A549 (cell line): Measurements from ENCODE around the gene PSMB9. TPM values are rescaled to one million over a fixed set of nuclear protein-coding genes. Genes with fewer than 3 reads are reported as not detected.

Source experiments
- ATAC-seq, 2 experiments: fragments of 200-7000 bp in 1 of 2; fragments of >200 bp in 1 of 2; cut with Nextera tagmentation in 1 of 2; cut with Tn5 transposase in 1 of 2; 3 replicates each; pipeline versions ENCODE4 v1.8.0 to v1.9.1; 2018 to 2020; ENCODE audit warnings: mild to moderate bottlenecking in 1 of 2, moderate library complexity in 1 of 2
- CTCF ChIA-PET: fragments of 300-600 bp; sonication (Branson Sonifier 250); formaldehyde crosslinking; extraction: SDS; loops from one replicate; lab custom pipeline; 2021; ENCODE audit warnings: antibody characterized with exemption, inconsistent platforms; lab: Yijun Ruan, JAX
- POLR2A ChIA-PET: fragments of 350-600 bp; formaldehyde crosslinking; extraction: SDS; loops from one replicate; lab custom pipeline; 2021; ENCODE audit warnings: antibody characterized with exemption, inconsistent platforms; lab: Yijun Ruan, JAX
- DNase-seq, 2 experiments: peaks; one replicate each; pipeline versions ENCODE4 v3.0.0 to v3.0.0-alpha.2; 2011 to 2016; ENCODE audit warnings: low read depth in 1 of 2, low spot score in 1 of 2
- FAIRE-seq: peaks from 2 replicates; lab custom pipeline; 2011; peaks lifted over from hg19 to GRCh38; lab: Jason Lieb, UNC
- H3K27ac ChIP-seq, 2 experiments: fragments of >200 bp; sonication (Bioruptor Twin); formaldehyde crosslinking; 3 replicates each; pipeline ENCODE4 v1.5.1; 2016 to 2017
- H3K4me1 ChIP-seq: fragments of >200 bp; sonication (Bioruptor Twin); formaldehyde crosslinking; 3 replicates; pipeline ENCODE4 v1.6.1; 2016
- H3K4me2 ChIP-seq: fragments of >200 bp; sonication (Bioruptor Twin); formaldehyde crosslinking; 3 replicates; pipeline ENCODE4 v1.6.1; 2016
- H3K4me3 ChIP-seq: fragments of >200 bp; sonication (Bioruptor Twin); formaldehyde crosslinking; 3 replicates; pipeline ENCODE4 v1.5.1; 2016
- H3K9me3 ChIP-seq: fragments of >200 bp; sonication (Bioruptor Twin); formaldehyde crosslinking; 3 replicates; pipeline ENCODE4 v1.6.1; 2016
- ATOH8 ChIP-seq: fragments of 250-450 bp; sonication (Bioruptor Pico); IDR thresholded peaks from 2 replicates; pipeline ENCODE4 v1.5.0; 2020; ENCODE audit warnings: low read depth, mild to moderate bottlenecking, moderate library complexity
- BHLHE40 ChIP-seq: IDR thresholded peaks from 2 replicates; pipeline ENCODE4 v1.6.1; 2012; ENCODE audit warnings: low read depth, low read length, inconsistent platforms
- CBX8 ChIP-seq: fragments of 200-600 bp; sonication (generic); IDR thresholded peaks from 2 replicates; pipeline ENCODE4 v1.6.1; 2016
- CEBPB ChIP-seq, 2 experiments: fragments of >200 bp in 1 of 2; sonication (Bioruptor Twin) in 1 of 2; formaldehyde crosslinking in 1 of 2; IDR thresholded peaks; 2 replicates each; pipeline ENCODE4 v1.6.1; 2012 to 2016
- CHD2 ChIP-seq: fragments of 150-350 bp; IDR thresholded peaks from 2 replicates; pipeline ENCODE4 v1.6.1; 2014; ENCODE audit warnings: low read length; ENCODE audit not compliant: partially characterized antibody
- EHMT2 ChIP-seq: fragments of 200-600 bp; sonication (generic); IDR thresholded peaks from 2 replicates; pipeline ENCODE4 v1.6.1; 2016; ENCODE audit warnings: antibody characterized with exemption, low read depth, mild to moderate bottlenecking, moderate library complexity
- ELK1 ChIP-seq: fragments of 150-350 bp; IDR thresholded peaks from 2 replicates; pipeline ENCODE4 v1.6.1; 2014; ENCODE audit warnings: low read depth, mild to moderate bottlenecking, low read length
- EP300 ChIP-seq, 2 experiments: fragments of >200 bp; sonication (Bioruptor Twin); formaldehyde crosslinking; IDR thresholded peaks; 2 replicates in 1 of 2; 3 replicates in 1 of 2; pipeline ENCODE4 v1.6.1; 2016 to 2017
- GATA3 ChIP-seq: IDR thresholded peaks from 2 replicates; pipeline ENCODE4 v1.6.1; 2012; ENCODE audit warnings: borderline replicate concordance
- HDAC2 ChIP-seq: fragments of 200-600 bp; sonication (generic); IDR thresholded peaks from 2 replicates; pipeline ENCODE4 v1.6.1; 2016
- HEYL ChIP-seq: fragments of 250-450 bp; sonication (Bioruptor Pico); IDR thresholded peaks from 2 replicates; pipeline ENCODE4 v1.8.0; 2021; ENCODE audit warnings: mild to moderate bottlenecking, moderate library complexity
- HMGXB4 ChIP-seq: fragments of 250-450 bp; sonication (Bioruptor Pico); IDR thresholded peaks from 2 replicates; pipeline ENCODE4 v1.5.0; 2021; ENCODE audit warnings: mild to moderate bottlenecking, moderate library complexity, borderline replicate concordance
- KDM5A ChIP-seq: fragments of 200-600 bp; sonication (generic); IDR thresholded peaks from 2 replicates; pipeline ENCODE4 v1.6.1; 2016; ENCODE audit warnings: antibody characterized with exemption, mild to moderate bottlenecking
- MAFK ChIP-seq: fragments of 450-650 bp; IDR thresholded peaks from 2 replicates; pipeline ENCODE4 v1.6.1; 2014; ENCODE audit not compliant: partially characterized antibody
- MAX ChIP-seq: IDR thresholded peaks from 2 replicates; pipeline ENCODE4 v1.6.1; 2012
- MAZ ChIP-seq: fragments of 150-350 bp; IDR thresholded peaks from 2 replicates; pipeline ENCODE4 v1.6.1; 2014; ENCODE audit warnings: antibody characterized with exemption, low read depth, low read length, borderline replicate concordance
- MYC ChIP-seq: IDR thresholded peaks from 2 replicates; pipeline ENCODE4 v1.6.1; 2012; ENCODE audit warnings: mild to moderate bottlenecking, inconsistent platforms, low read length, improper control_type of control experiment, borderline replicate concordance
- NR3C1 ChIP-seq: fragments of >200 bp; sonication (Bioruptor Twin); formaldehyde crosslinking; IDR thresholded peaks from 3 replicates; pipeline ENCODE4 v1.6.1; 2017
- PHF8 ChIP-seq: fragments of 200-600 bp; sonication (generic); IDR thresholded peaks from 2 replicates; pipeline ENCODE4 v1.6.1; 2016; ENCODE audit warnings: low read depth, mild to moderate bottlenecking, antibody characterized with exemption, moderate library complexity, borderline replicate concordance
- POLR2A ChIP-seq: IDR thresholded peaks from 2 replicates; pipeline ENCODE4 v1.6.1; 2012; ENCODE audit warnings: mild to moderate bottlenecking, low read length
- POLR2AphosphoS2 ChIP-seq: conservative IDR thresholded peaks from 2 replicates; pipeline ENCODE4 v1.6.1; 2012; ENCODE audit warnings: low read length, improper control_type of control experiment, inconsistent platforms
- RAD21 ChIP-seq, 2 experiments: fragments of >200 bp in 1 of 2; sonication (Bioruptor Twin) in 1 of 2; formaldehyde crosslinking in 1 of 2; IDR thresholded peaks in 1 of 2; conservative IDR thresholded peaks in 1 of 2; 2 replicates in 1 of 2; 3 replicates in 1 of 2; pipeline ENCODE4 v1.6.1; 2012 to 2018; ENCODE audit warnings: inconsistent platforms in 1 of 2
- RARB ChIP-seq: fragments of 250-450 bp; sonication (Bioruptor Pico); IDR thresholded peaks from 2 replicates; pipeline ENCODE4 v1.8.0; 2021; ENCODE audit warnings: mild to moderate bottlenecking, moderate library complexity
- RNF2 ChIP-seq: fragments of 200-600 bp; sonication (generic); IDR thresholded peaks from 2 replicates; pipeline ENCODE4 v1.6.1; 2016; ENCODE audit warnings: low read depth, mild to moderate bottlenecking, antibody characterized with exemption, moderate library complexity, borderline replicate concordance
- SMC3 ChIP-seq: fragments of >200 bp; sonication (Bioruptor Twin); formaldehyde crosslinking; IDR thresholded peaks from 3 replicates; pipeline ENCODE4 v1.6.1; 2018; ENCODE audit warnings: inconsistent platforms
- SREBF2 ChIP-seq: fragments of 450-650 bp; IDR thresholded peaks from 2 replicates; pipeline ENCODE4 v1.6.1; 2014; ENCODE audit warnings: mild to moderate bottlenecking, moderate library complexity
- TP53 ChIP-seq: fragments of 250-450 bp; sonication (Bioruptor Pico); IDR thresholded peaks from 2 replicates; pipeline ENCODE4 v1.5.0; 2021; ENCODE audit warnings: mild to moderate bottlenecking, moderate library complexity
- ZNF302 ChIP-seq: fragments of 250-450 bp; sonication (Bioruptor Pico); IDR thresholded peaks from 2 replicates; pipeline ENCODE4 v1.9.0; 2021; ENCODE audit warnings: inconsistent platforms, mild to moderate bottlenecking, moderate library complexity
- WGBS: methylation state at CpG from one replicate; pipeline ENCODE4 v1.1.6; 2017; ENCODE audit errors: missing lambda C conversion rate; 5-methylcytosine and 5-hydroxymethylcytosine counted together
- polyA plus RNA-seq, 4 experiments: library from polyadenylated mRNA; depleted of rRNA in 3 of 4; stranded (reverse); fragments of >200 nt; fragmentation: RNase III in 1 of 4; extraction: RNeasy Plus Mini Kit Qiagen cat#74134 plus additional on column Dnase treatment in 1 of 4; gene quantifications; 2 replicates in 3 of 4; 3 replicates in 1 of 4; pipeline ENCODE4 v1.2.3, GENCODE V29; 2011 to 2017

PSMB9 gene
- polyA plus RNA-seq, 2 of the 4 experiments (the other 2 are of a cell fraction) = 9.2 to 12.5 TPM

GRCh38 chr6:32832535-32832934 lies 21.5 kb upstream of the PSMB9 start:
- ATAC-seq (no peak), FAIRE-seq (no peak), DNase-seq (no peak)
- WGBS = 95% methylated on average over 13 of the region's 13 CpGs
- H3K4me2 ChIP-seq = no peak overlapping the region
- TF ChIP-seq RARB (CRISPR knock-in tag) (no peak), CBX8 (no peak), KDM5A (no peak), ATOH8 (CRISPR knock-in tag) (no peak), EP300 (IDR thresholded peaks at IDR 0.05) (no peak), EHMT2 (no peak), HEYL (CRISPR knock-in tag) (no peak), MAFK (no peak), NR3C1 (no peak), ELK1 (no peak), ZNF302 (no peak), TP53 (CRISPR knock-in tag) (no peak), CEBPB (IDR thresholded peaks at IDR 0.05) (no peak), POLR2A (no peak), HMGXB4 (CRISPR knock-in tag) (no peak), MYC (no peak), POLR2AphosphoS2 (no peak), CHD2 (no peak)
- CTCF ChIA-PET = interaction anchor here (1.4 kb wide), 1 partner anchor 36 kb away, joined by 5 read pairs; no protein-coding TSS in a partner anchor
- no peak overlapping the region for H3K4me3 ChIP-seq
- no peaks in the 10 kb centered on the region for H3K9me3 ChIP-seq
- H3K27ac ChIP-seq = no peak overlapping the region
- POLR2A ChIA-PET = no interaction called here
- H3K4me1 ChIP-seq = peaks cover 2% of the 10 kb centered on the region; the same call in 1 of the 3 replicates

DNA sequence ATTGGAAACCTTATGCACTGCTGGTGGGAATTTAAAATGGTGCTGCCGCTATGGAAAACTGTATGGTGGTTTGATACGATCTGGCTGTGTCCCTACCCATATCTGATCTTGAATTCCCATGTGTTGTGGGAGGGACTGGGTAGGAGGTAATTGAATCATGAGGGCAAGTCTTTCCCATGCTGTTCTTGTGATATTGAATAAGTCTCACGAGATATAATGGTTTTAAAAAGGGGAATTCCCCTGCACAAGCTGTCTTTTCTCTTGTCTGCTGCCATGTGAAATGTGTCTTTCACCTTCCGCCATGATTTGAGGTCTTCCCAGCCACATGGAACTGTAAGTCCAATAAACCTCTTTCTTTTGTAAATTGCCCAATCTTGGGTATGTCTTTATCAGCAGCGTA lies 20.3 kb upstream of the PSMB9 start:
- 87% methylated on average over 5 of the region's 5 CpGs for WGBS
- Histone ChIP-seq H3K4me1 (peaks cover 5% of the 10 kb centered on the region; the same call in 1 of the 3 replicates), H3K4me2 (no peak overlapping the region), H3K27ac (no peak overlapping the region), H3K4me3 (no peak overlapping the region), H3K9me3 (no peaks in the 10 kb centered on the region)
- ATAC-seq (no peak), FAIRE-seq (no peak), DNase-seq (no peak)
- CTCF ChIA-PET = interaction anchor here (1.4 to 1.5 kb wide), 2 partner anchors 34 to 151 kb away, joined by 4 to 5 read pairs; no protein-coding TSS in a partner anchor
- TF ChIP-seq RNF2 (no peak), SREBF2 (no peak), EP300 (IDR thresholded peaks at IDR 0.05) (no peak), MAFK (no peak), HDAC2 (no peak), HMGXB4 (CRISPR knock-in tag) (no peak), PHF8 (no peak), POLR2AphosphoS2 (no peak), MAX (no peak), SMC3 (no peak), ATOH8 (CRISPR knock-in tag) (no peak), GATA3 (no peak), MAZ (no peak), TP53 (CRISPR knock-in tag) (no peak), BHLHE40 (no peak), RAD21 (conservative IDR thresholded peaks at IDR 0.05 in 1 of 2, IDR thresholded peaks at IDR 0.05 in 1 of 2) (no peak), HEYL (CRISPR knock-in tag) (no peak)
- POLR2A ChIA-PET = no interaction called here
